NCI-H187 (cell line): ENCODE measurements around the gene HYOU1.
A peak's percentile ranks its signal among the peaks of the same experiment; 100 is the strongest.
"Not testable (repeated sequence)": the region's sequence is repeated elsewhere in the genome, so short reads cannot be mapped to it uniquely, and the experiment has no call there.

Source experiments
- DNase-seq, 2 experiments: peaks; one replicate each; lab custom pipeline; 2025; lab: John Stamatoyannopoulos, UW

The HYOU1 gene

DNA sequence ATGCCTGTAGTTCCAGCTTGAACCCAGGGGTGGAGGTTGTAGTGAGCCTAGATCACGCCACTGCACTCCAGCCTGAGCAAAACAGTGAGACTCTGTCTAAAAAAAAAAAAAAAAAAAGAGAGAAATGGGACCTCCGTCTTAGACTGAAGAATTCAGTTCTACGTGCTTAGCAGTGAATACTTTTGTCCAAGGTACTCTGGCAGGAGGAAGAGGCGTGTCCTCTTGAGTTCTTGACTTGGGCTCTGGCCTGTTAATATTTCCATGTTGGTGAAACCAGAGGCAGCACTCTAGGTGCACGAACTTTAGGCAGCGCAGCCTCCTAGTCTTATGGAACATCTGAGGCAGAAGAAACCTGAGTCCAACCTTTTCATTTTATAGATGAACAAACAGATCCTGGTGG is 30.1 kb upstream of the HYOU1 start:
- no peak for DNase-seq

DNA sequence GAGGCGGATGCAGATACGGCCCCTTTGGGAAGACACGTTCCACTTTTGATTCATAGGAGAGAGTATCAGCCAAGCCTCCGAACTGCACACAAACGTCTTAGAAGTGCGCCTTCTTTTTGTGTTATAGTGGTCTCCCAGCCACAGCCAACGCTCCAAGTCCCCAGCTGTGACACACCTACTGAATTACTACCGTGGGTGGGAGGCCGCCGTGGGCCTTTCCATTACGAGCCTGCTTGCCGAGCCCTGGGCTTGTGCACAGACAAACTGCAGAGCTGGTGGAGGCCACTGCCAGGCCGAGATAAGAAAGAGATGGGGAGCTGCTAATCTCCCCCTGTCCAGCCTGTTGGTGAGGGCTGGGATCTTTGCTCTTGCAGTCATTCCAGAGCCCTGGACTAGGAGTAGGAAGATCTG is 28.4 kb upstream of the HYOU1 start:
- DNase-seq: no peak

DNA sequence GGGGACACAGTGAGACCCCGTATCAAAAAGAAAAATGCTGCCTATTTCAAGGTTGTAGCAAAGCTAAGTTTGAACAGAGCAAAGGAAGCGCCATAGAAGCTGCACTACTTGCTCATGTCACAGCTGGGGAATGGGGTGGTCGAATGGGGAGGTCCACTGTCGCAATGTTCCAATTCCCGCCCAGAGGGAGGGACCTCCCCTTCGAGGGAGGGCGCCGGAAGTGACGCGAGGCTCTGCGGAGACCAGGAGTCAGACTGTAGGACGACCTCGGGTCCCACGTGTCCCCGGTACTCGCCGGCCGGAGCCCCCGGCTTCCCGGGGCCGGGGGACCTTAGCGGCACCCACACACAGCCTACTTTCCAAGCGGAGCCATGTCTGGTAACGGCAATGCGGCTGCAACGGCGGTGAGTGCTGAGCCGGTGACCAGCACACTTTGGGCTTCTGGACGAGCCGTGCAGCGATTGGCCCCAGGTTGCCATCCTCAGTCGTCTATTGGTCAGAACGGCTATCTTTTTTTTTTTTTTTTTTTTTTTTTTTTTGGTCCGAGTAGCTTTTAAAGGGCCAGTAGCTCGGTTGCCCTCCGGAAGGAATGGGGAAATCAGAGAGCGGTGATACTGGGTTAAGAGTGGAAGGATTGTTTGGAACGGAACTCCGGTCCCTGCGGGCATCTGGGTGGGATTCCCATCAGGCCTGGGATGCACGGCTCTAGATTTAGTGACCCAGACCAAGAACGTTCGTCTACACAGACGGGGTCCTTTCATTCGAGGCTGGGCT is 27.8 kb upstream of the HYOU1 start, which contains the start of gene HMBS:
TSS of gene HMBS (plus strand) at position 219 of the 774 bp plus-strand sequence. CDS start at position 372, 153 bp downstream.
- DNase-seq: peak; percentile 84 to 97

DNA sequence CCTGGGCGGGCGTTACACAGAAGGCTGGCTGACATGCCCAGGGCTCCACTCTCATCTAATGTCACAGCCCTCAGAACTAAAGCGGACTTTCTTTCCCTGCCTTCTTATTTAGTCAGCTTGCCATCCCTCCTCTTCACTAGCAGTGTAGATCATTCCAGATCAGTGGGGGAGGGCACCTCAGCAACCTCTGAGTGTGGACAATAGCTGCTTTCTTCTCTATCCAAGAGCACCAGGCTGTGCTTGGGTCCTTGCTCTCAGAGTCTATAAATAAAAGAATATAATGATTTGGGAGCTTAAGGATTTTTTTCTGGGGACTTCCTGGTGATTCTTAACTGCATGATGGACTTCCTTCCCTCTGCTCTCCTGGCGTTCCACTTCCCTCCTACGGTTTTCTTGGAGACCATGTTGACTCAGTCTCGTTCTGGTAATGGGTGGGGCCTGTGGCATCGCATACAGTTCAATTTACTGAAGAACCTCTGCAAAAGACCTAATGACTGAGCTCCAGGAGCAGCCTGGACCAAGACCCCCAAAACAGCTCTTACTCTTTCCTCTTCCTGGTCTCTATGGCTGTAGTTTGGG is 24.8 kb upstream of the HYOU1 start:
- no peak for DNase-seq

DNA sequence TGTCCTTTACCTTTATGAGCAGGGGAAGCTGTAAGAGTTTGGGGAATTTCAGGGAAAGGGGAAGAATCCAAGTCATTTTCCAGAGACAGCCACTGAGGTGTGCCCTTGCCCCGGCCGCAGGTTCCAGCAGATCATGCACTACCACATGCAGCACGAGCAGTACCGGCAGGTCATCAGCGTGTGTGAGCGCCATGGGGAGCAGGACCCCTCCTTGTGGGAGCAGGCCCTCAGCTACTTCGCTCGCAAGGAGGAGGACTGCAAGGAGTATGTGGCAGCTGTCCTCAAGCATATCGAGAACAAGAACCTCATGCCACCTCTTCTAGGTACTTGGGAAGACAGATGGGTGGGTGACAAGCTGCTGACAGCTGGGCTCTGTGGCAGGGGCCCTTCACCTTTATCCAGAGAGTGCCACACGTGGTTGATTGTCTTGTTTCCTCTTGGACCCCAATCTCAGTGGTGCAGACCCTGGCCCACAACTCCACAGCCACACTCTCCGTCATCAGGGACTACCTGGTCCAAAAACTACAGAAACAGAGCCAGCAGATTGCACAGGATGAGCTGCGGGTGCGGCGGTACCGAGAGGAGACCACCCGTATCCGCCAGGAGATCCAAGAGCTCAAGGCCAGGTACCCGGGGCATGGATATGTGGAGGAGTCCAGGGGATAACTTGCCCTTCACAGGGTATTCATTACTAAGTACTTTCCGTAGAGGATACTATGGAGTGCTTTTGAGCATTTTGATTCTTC is 21.8 kb upstream of the HYOU1 start:
- no peak for DNase-seq

DNA sequence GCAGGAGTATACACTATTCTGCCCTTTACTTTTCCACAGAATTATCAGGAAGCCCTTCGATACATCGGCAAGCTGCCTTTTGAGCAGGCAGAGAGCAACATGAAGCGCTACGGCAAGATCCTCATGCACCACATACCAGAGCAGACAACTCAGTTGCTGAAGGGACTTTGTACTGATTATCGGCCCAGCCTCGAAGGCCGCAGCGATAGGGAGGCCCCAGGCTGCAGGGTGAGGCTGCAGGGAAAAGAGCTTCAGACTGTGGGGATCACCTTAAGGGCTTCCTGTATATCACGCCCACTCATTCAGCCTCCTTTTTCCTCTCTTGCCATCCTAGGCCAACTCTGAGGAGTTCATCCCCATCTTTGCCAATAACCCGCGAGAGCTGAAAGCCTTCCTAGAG is 20.8 kb upstream of the HYOU1 start:
- DNase-seq: no peak

DNA sequence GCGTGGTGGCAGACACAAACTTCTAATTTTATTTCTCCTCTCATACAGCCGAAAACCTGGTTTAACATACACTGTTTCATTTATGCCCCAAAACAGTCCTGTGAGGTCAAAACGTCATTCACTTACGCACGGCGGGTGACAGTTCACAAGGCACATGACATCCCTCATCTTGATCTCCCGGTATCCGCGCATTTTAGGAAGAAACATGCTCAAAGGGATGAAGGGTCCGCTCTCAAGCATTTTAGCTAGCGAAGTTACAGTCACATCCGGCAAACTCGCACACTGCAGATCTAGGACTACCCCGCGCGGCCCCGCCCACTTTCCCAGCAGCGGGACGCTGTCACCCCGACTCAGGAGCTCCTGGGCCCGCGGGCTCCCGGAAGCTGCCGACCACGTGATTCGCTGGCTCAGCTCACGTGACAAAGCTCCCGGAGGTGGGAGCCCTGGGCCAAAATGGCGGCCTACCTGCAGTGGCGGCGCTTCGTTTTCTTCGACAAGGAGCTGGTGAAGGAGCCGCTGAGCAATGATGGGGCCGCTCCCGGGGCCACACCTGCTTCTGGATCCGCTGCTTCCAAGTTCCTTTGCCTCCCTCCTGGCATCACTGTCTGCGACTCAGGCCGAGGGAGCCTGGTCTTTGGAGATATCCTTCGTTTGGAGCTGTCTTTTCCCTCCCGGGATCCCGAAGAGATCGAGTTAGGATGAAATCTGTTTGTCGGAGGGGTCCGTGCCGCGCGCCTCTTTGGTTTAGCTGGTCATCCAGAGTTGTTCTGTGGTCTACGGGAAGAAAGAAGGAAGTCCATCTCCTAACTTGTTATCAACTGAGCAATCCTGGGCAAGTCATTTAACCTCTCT is 10.6 kb upstream of the HYOU1 start, which contains the start of gene VPS11:
TSS of gene VPS11 (plus strand) at position 448 of the 852 bp plus-strand sequence. CDS start at position 454, 6 bp downstream.
- DNase-seq: peak; percentile 81 to 89

DNA sequence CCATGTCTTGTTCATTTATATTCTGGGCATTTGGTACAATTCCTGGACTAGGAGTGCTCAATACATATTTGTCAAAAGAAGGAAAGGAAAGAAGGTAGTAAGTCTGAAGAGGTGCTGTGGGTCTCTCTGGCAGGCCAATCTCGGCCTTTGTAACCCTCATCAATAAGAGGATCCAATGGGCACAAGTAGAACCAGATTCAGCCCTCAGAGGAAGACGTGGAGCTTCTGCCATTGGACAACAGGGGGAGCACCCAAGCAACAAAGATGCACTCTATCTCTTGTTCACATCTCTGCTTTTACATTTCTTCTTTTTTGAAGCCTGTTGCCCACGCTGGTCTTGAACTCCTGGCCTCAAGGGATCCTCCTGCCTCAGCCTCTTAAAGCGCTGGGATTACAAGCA is 8.4 kb upstream of the HYOU1 start:
- no peak for DNase-seq

DNA sequence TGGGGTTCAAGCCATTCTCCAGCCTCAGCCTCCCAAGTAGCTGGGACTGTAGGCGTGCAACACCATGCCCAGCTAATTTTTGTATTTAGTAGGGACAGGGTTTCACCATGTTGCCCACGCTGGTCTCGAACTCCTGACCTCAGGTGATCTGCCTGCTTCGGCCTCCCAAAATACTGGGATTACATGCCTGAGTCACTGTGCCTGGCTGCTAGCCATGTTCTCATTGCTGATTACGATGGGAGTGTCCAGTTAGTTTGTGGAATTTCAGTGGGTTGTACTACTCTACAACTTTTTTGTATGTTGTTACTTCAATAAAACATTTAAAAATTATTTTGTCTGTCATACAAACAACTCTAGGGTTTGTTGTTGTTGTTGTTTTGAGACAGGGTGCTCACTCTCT is 5.8 kb upstream of the HYOU1 start:
- no peak for DNase-seq

DNA sequence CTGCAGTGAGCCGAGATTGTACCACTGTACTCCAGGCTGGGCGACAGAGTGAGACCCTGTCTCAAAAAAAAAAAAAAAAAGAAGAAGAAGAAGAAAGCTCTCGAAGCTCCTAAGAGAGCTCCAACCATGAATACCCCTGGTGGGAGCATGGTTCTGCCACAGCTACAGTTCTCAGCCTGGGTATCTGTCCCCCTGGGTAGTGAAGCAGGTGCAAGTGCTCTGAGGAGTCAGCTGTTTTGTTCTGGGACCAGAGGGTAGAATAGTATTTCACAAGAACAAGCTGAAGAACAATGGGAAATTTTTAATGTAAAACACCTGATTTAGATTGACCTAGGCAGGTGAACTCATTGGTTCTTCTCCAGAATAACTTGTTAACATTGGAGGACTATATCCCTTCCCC is 4.3 kb upstream of the HYOU1 start:
- DNase-seq: no peak

DNA sequence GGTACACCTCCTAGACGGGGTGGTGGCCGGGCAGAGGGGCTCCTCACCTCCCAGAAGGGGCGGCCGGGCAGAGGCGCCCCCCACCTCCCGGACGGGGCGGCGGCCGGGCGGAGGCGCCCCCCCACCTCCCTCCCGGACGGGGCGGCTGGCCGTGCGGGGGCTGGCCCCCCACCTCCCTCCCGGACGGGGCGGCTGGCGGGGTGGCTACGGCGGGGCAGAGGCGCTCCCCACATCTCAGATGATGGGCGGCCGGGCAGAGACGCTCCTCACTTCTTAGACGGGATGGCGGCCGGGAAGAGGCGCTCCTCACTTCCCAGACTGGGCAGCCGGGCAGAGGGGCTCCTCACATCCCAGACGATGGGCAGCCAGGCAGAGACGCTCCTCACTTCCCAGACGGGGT is 2.1 kb upstream of the HYOU1 start:
- DNase-seq: not testable (repeated sequence)

DNA sequence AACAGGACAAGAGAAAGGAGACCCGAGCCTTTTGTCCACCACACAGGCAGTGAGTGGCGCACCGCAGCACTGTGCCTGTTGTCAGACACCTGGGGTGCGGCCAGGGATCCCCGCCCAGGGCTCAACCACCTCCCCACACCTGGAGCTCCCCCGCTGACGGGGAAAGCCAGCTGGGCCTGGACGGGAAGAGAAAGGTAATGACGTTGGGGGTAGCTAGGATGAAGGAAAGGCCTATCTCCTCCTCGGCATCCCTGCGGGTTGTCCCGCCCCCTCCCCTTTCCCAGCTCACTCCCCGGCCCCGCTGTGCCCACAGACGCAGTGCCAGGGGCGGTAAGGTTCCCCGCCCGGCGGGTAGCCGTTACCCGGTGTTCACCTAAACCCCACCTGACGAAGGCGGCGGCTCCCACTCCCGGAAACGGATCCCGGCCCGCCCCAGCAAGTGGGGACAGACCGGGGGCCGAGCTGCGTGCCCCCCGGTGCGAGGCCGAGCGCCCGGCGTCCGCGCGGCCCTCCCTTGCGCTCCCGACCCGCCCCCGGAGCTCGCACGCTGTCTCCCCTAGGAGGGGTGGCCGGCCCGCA is 495 bp downstream of the HYOU1 start:
- DNase-seq: no peak

DNA sequence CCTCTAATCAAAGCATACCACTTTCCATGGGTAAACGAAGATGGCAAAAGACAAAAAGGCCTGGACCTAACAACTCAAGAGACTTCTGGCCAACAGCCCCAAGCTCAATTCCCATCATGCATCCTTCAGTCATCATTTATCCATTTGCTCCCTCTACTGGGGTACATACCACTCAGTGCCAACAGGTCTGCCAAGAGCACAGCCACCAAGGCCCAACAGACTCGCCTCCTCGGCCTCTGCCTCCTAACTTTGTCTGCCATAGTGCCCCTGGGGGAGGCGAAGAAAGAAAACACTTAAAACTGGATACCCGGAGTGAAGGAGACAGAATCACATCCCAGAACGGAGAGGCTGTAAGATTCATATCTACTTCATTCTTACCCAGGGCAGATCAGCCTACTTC is 1.1 kb downstream of the HYOU1 start:
- DNase-seq: no peak

DNA sequence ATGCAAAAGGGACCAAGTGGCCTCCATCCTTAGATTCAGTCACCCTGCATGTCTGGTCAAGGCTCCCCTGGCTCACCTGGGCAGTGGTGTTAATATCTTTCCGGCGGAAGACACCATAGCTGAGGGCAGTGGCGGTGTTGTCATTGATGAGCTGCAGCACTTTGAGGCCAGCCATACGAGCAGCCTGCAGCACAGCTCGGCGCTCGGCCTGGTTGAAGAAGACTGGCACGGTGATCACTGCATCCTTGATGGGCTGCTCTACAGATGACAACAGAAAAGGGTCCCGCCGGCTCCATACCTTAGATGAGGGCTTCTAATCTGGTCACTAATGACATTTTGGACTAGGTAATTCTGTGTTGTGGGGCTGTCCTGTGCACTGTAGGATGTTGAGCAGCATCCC is 2.6 kb downstream of the HYOU1 start:
- DNase-seq: no peak

DNA sequence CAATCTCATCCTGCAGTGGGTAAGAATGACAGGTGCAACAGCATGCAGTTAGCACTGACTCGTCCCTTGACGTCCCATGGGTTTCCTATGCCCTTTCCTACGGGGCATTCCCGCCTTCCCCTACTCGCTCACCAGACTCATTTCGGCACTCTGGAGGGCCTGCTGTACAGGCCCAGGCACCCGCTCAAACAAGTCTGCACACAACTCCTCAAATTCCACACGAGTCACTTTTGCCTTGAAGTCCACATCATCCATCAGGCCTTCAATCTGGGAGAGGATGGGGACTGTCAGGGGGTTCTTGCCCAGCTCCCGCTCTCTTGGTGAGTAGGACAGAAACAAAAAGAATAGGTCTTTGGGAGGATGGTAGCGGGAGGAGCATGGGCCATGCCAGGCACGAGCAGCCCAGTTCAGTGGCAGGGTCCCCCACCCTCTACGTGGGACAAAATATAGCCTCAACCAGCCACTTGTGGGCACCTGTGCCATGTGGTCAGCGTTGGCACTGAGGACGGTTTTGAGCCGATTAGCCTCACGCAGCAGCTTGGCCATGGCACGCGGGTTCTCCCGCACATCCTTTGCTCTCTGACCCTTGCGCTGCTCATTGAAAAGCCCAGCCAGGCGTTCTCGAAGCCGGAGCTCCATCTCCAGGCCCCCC is 4.7 kb downstream of the HYOU1 start:
- DNase-seq: no peak

DNA sequence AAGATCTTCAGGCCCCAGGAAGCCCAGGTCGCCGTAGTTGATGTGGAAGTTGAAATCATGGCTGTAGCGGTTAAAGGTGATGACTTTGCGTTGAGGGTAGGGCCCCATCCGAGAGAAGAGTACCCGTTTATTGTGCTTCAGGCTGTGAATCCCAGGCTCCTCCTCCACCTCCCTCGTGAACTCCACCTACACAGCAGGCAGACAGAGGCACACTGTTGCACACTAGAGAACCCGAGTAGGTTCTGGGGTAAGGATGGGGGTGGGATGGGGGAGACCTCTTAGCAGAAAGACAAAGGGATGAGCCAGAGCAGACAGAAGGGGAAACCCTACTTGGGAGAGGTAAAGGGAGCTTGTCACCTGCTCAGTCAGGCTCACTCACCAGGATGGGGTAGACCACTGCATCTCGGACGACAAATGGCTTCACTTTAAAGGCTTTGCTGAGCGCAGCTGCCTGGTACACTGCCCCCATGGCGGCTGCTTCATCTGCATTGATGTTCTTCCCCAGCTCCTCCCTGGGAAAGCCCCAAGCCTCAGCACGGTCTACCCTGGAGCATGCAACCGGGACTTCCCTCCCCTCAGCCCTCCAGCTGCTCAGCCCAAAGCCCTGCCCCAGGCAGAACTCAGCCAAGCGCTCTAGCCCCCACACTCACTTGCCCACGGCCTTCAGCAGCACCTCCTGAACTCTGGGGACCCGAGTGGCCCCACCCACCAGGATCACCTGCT is 5.4 kb downstream of the HYOU1 start:
- no peak for DNase-seq

DNA sequence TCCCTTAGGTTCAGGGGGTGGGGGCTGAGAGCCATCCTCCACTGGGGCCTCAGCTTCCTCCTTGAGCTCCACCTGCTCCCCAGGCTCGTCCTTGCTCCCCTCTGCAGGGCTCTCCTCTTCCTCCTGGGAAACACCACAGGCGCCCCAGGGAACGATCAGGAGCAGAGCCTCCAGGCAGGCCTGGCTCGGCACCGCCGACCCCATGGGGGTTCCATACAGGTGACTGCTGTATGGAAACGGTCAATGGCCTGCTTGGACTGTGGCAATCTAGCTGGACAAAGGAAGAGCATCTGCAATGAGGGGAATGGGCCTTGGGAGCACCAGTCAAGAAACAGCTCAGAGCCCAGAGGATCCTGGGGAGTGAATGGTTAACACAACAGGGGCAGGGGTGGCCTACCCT is 7.9 kb downstream of the HYOU1 start:
- no peak for DNase-seq

DNA sequence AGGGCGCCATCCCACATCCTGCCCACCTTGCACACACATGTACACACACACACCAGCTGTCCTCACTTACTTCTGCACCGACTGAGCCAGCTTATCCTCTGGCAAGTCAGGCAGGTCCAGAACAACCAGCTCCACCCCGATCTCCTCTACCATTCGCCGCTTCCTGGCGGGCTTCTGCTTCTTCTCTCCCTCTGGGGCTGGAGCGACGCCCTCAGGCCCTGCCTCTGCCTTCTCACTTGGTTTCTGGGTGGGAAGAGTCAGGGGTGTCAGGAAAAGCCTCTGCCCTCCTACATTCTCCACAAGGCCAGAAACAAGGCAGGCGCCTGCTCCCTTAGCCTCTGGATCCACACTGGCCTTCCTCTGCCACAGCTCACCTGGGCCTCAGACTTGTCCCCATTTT is 8.4 kb downstream of the HYOU1 start:
- DNase-seq: no peak

DNA sequence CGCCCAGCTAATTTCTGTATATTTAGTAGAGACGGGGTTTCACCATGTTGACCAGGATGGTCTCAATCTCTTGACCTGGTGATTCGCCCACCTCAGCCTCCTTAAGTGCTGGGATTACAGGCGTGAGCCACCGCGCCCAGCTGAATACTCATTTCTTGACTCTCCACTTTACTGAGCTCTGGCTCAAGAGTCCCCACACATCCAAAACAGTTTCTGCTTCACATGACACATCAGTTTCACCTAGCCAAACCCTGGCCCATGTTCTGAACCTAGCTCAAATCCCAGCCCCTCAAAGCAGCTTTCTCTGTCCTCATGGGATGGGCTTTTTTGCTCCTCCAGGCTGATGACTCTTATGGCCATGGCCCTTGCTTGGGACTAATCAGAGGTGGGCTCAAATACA is 9.8 kb downstream of the HYOU1 start:
- no peak for DNase-seq

DNA sequence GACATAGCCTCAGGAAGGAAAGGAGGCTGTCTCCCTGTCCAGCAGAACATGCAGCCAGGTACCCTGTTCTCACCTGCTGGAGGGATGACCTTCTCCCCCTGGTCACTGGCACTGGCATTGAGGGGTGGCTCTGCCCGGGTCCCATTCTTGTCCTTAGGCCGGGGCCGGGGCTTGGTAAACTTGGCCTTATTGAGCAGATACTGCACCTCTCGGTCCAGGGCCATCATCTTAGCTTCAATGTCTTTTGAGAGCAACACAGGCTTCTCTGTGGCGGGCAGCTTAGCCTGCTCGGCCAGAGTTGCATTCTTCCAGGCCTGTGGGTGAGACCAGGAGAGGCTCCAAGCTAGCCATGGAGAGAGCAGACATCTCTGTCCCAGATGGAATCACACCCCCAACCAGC is 10.5 kb downstream of the HYOU1 start:
- no peak for DNase-seq

DNA sequence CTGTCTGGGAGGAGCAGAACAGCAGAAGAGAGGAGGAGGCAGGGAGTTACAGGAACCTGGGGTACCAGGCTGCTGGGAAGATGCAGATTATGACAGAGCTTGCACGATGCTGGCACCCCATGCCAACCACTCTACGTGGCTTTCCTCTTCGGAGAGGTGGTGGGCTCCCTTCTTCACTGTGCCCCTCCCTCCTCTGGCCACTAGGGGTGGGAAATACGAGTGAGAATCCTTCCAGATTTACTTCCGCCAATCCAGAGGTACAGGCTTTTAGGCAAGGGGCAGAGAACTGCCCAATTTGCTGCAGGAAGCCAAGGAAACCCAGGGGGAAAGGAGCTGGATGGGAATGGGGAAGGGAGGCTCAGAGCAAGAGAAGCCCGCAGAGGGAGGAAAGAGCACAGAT is 12.3 kb downstream of the HYOU1 start:
- DNase-seq: no peak
